Astrocyte of the cerebellum (primary cell): Measurements from ENCODE around the gene IPCEF1.

Experiments
- DNase-seq: peaks from one replicate; pipeline ENCODE4 v3.0.0-alpha.2; 2011; ENCODE audit warnings: low read depth
- H3K4me3 ChIP-seq: 2 replicates; pipeline ENCODE4 v1.5.1; 2011; ENCODE audit warnings: mild to moderate bottlenecking, low read depth, low read length, moderate library complexity
- in situ Hi-C: cut with HindIII; loops from 2 replicates; pipeline ENCODE4 v1.10.0; 2017; ENCODE audit warnings: low sequenced_read_pairs
- TF ChIP-seq, protein P1 (sequence below): IDR thresholded peaks from 2 replicates; pipeline ENCODE4 v1.5.1; 2012; ENCODE audit warnings: low read length, low read depth, moderate library complexity, mild to moderate bottlenecking; ENCODE audit errors: missing control alignments

IPCEF1 gene

DNA sequence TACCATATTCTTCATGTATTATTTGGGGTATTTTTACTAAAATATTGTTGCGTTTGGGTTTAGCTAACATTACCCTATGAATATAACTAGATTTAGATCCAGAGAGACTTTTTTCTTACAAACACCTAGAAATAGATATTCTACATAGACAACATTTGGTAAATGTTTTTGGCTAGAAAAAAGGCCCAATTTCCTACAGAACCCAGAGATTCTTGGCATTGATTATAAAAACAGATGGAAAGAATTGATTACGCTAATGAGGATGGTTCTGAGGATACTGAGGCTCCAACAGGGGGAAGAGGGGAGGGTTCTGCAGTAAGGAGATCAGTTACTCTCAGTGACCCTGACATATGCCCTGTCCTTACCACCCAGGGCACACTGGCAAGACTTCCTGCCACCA is 123.2 kb downstream of the IPCEF1 start:
- TF ChIP-seq, protein P1, sequence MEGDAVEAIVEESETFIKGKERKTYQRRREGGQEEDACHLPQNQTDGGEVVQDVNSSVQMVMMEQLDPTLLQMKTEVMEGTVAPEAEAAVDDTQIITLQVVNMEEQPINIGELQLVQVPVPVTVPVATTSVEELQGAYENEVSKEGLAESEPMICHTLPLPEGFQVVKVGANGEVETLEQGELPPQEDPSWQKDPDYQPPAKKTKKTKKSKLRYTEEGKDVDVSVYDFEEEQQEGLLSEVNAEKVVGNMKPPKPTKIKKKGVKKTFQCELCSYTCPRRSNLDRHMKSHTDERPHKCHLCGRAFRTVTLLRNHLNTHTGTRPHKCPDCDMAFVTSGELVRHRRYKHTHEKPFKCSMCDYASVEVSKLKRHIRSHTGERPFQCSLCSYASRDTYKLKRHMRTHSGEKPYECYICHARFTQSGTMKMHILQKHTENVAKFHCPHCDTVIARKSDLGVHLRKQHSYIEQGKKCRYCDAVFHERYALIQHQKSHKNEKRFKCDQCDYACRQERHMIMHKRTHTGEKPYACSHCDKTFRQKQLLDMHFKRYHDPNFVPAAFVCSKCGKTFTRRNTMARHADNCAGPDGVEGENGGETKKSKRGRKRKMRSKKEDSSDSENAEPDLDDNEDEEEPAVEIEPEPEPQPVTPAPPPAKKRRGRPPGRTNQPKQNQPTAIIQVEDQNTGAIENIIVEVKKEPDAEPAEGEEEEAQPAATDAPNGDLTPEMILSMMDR, result no peak
- in situ Hi-C loops, result no loop called here

DNA sequence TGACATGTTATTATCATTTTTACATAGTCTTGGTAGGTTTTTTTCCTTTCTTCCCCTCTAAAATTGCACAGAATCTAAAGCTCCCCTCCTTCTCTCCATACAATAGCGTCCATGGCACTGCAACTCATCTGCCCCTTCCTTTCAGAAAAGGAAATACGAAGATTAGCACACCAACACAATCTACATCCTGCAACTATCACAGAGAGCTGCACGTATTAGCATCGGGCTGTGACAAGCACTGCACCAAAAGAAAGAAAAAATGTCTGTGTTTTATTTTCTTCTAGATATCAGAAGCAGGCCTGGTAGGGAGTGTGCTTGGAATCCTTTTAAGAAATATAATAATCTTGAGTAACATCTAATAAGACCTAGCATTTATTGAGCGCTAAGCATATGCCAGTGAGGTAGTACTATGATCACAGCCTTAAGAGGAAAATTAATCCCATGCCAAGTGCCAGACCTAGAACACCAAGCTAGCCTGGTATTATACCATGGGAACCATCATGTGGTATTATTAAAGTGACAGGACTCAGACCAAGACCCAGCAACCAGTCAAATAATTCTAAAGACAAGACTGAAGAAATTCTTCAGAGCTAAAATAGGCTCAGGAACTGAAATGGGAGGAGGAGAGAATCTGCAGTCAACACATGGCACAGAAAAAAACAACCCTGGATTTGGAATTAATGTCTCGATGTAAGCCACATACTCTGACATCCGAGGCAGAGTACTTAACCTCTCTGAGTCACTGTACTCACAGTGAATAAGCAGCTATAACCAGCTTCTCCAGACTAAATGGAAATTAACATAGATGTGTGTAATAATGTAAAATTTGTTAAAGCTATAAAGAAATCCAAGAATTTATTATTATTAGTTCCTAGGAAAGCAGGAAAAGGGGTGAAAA is 124.3 kb downstream of the IPCEF1 start:
- DNase-seq, result no peak

More for the DNA sequence above, 123.2 kb downstream of the IPCEF1 start:
- H3K4me3 ChIP-seq, result no peak overlapping the region
- no peak for DNase-seq

DNA sequence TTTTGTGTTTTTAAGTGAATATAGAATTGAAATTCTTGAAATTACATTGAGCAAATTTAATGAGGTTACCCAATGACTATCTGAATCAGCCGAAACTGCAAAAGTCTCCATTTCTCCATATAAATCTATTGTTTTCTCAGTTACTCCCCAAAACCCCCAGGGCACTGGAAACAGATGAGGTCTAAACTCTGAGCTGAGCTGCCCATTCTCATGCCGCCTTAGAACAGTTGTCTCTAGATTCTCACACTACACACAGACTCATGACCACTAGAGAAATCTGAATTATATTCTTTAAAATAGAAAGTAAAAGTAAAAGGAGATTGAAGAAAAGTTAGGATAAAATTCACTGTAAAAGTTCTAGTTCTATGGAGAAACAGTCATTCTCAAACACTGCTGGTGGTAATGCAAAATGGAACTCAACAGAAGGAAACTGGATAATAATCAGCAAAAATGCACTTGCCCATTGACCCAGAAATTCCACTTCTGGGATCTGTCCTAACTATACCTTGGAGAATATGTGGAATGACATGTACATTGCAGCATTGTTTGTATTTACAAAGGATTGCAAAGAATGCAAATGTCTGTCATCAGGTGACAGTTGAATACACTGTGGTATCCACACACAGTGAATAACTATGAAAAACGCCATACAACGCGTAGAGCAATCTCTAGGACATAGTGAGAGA is 125.5 kb downstream of the IPCEF1 start:
- TF ChIP-seq, protein P1, result no peak
- DNase-seq, result no peak
- H3K4me3 ChIP-seq, result no peak overlapping the region
- in situ Hi-C loops, result no loop called here

More for the DNA sequence above, 124.3 kb downstream of the IPCEF1 start:
- in situ Hi-C loops, result no loop called here
- H3K4me3 ChIP-seq, result no peak overlapping the region
- TF ChIP-seq, protein P1, result no peak

DNA sequence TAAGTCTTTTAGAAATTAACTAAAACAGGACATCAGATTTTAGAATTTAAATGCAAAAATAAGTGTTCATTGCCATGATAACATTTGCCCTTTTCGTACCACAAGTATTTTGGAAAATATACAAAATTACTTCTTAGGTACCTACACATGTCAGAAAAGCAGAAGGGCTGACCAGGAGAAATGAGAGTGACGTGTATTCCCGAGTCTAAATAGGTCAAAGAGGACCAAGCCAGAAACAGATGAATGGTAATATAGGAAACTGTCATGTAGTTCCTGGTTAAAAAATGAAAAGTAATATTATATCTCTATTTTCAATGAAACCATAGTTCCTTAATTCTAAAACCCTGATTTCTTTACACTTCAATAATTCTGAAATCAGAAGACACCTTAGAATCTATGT is 126.2 kb downstream of the IPCEF1 start:
- no peak overlapping the region for H3K4me3 ChIP-seq
- DNase-seq, result no peak

DNA sequence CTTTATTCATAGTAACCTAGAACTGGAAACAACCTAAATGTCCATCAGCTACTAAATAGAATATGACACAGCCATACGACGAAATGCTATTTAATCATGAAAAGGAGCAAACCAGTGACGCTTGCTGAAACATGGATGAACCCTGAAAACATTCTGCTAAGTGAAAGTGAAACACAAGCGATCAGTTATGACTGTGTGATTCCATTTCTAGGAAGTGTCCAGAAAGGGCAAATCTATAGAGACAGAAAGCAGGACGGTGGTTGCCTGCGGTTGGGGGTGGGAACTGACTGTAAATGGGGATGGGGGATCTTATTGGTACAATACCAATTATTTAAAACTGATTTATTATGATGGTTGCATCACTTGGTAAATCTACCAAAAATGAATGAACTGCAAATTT is 126.8 kb downstream of the IPCEF1 start:
- H3K4me3 ChIP-seq, result no peak overlapping the region
- TF ChIP-seq, protein P1, result no peak
- in situ Hi-C loops, result no loop called here
- no peak for DNase-seq

More for the DNA sequence above, 126.2 kb downstream of the IPCEF1 start:
- TF ChIP-seq, protein P1, result no peak
- in situ Hi-C loops, result no loop called here

DNA sequence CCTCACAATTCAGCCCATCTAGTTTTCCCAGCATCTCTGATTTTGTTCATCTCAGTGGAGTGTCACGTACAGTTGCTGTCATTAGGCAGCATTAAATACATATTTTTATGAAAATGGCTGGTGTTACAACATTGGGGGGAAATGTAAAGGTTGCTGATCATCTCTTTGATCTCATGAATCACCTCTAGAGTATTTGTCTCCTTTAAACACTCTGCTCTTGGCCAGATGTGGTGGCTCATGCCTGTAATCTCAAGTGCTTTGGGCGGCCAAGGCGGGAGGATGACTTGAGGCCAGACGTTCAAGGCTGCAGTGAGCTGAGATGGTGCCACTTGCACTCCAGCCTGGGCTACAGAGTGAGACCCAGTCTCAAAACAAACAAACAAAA is 128.1 kb downstream of the IPCEF1 start:
- in situ Hi-C loops, result no loop called here
- DNase-seq, result no peak

More for the DNA sequence above, 128.1 kb downstream of the IPCEF1 start:
- H3K4me3 ChIP-seq, result no peak overlapping the region
- TF ChIP-seq, protein P1, result no peak
